ENCODE data around the gene EFTUD2. TPM values are rescaled to one million over a fixed set of nuclear protein-coding genes. Genes with fewer than 3 reads are reported as not detected.

Gene EFTUD2
- total and polyA plus RNA-seq, 2 of the 8 experiments (the other 6 are each of a cell fraction or from before 2014, with no cell fraction given): 118 to 195 TPM

GRCh38 chr17:44928950-44929720 is 29.9 kb upstream of the EFTUD2 start:
- H2BK15ac ChIP-seq (ENCODE audit: low read length): no peak overlapping the region
- no peak overlapping the region for H3K14ac ChIP-seq (ENCODE audit: insufficient read length)
- no peak overlapping the region for H2BK12ac ChIP-seq (ENCODE audit: low read depth, low read length)
- no peaks in the 10 kb centered on the region for H3K79me2 ChIP-seq (ENCODE audit: control insufficient read depth in 1 of 2, insufficient read depth in 2 of 2, low read length in 2 of 2)
- DNase-seq (ENCODE audit: low read depth in 1 of 2, low spot score in 2 of 2) (no peak), FAIRE-seq (no peak)
- no peak overlapping the region for H2BK20ac ChIP-seq (ENCODE audit: low read length)
- H4K91ac ChIP-seq (replicated peaks; ENCODE audit: insufficient read length, low read length): no peak overlapping the region
- no peak overlapping the region for H3K4me3 ChIP-seq (ENCODE audit: extremely low read depth in 1 of 4, insufficient read depth in 2 of 4, low read depth in 3 of 4, low read length in 4 of 4)
- no peak overlapping the region for H3K9ac ChIP-seq (replicated peaks in 1 of 4; ENCODE audit: extremely low read depth in 1 of 4, low read depth in 3 of 4, low read length in 3 of 4)
- no peaks in the 10 kb centered on the region for H3K4me1 ChIP-seq (replicated peaks in 1 of 4; ENCODE audit: control insufficient read depth in 3 of 4, insufficient read depth in 4 of 4, low read length in 3 of 4)
- no peak overlapping the region for H3K27ac ChIP-seq (ENCODE audit: low read depth, low read length)
- H3K4ac ChIP-seq (replicated peaks; ENCODE audit: insufficient read length, low read depth, low read length): no peak overlapping the region
- H3K36me3 ChIP-seq (ENCODE audit: control insufficient read depth in 2 of 4, insufficient read depth in 4 of 4, low read length in 3 of 4): peaks cover 24 to 71% (median 62%) of the 10 kb centered on the region in 4 experiments
- no peak overlapping the region for H3K23ac ChIP-seq (ENCODE audit: insufficient read length)
- no peak overlapping the region for H2AFZ ChIP-seq (ENCODE audit: low read length)
- H2BK5ac ChIP-seq (ENCODE audit: low read depth, low read length): no peak overlapping the region
- peaks cover 0 to 9% of the 10 kb centered on the region in 2 experiments for H4K20me1 ChIP-seq (replicated peaks in 1 of 2; ENCODE audit: control insufficient read depth in 1 of 2, insufficient read depth in 2 of 2, low read length in 2 of 2)
- no peak overlapping the region for H3K56ac ChIP-seq (replicated peaks; ENCODE audit: insufficient read length, low read depth, low read length)
- TF ChIP-seq GTF2F1 (IDR thresholded peaks at IDR 0.05; ENCODE audit: borderline replicate concordance, low read depth, low read length): no peak
- no peak for TF ChIP-seq RBBP5 (IDR thresholded peaks at IDR 0.05; ENCODE audit: borderline replicate concordance, low read depth, low read length)
- no peak for TF ChIP-seq RNF2 (IDR thresholded peaks at IDR 0.05; ENCODE audit: borderline replicate concordance, low read depth, low read length, missing control alignments, poor library complexity, severe bottlenecking)
- TF ChIP-seq TAF7 (optimal IDR thresholded peaks at IDR 0.05; ENCODE audit: borderline replicate concordance, low read depth, low read length): no peak
- no peak for TF ChIP-seq CEBPB (IDR thresholded peaks at IDR 0.05; ENCODE audit: low read depth, low read length)
- no peak for TF ChIP-seq MAX (IDR thresholded peaks at IDR 0.05)
- no peak for TF ChIP-seq NANOG (IDR thresholded peaks at IDR 0.05; ENCODE audit: insufficient read depth, low read depth, low read length, poor library complexity, severe bottlenecking)
- no peak for TF ChIP-seq BCL11A (IDR thresholded peaks at IDR 0.05; ENCODE audit: low read depth in 2 of 2, low read length in 2 of 2)
- TF ChIP-seq SIN3A (conservative IDR thresholded peaks at IDR 0.05 in 1 of 2, IDR thresholded peaks at IDR 0.05 in 1 of 2; ENCODE audit: low read depth in 1 of 2, low read length in 2 of 2): no peak
- no peaks in the 10 kb centered on the region for H3K9me3 ChIP-seq (ENCODE audit: insufficient read depth in 2 of 2, low read depth in 1 of 2, low read length in 1 of 2)
- H3K27me3 ChIP-seq (replicated peaks in 1 of 4; ENCODE audit: control insufficient read depth in 3 of 4, extremely low read depth in 1 of 4, insufficient read depth in 3 of 4, low read length in 3 of 4): no peaks in the 10 kb centered on the region
- ChIA-PET POLR2A (ENCODE audit: partially characterized antibody) (interaction anchor here (0.6 to 1.7 kb wide), 3 partner anchors 9 to 533 kb away, joined by 3 to 4 read pairs (median 3); no protein-coding TSS in a partner anchor), CTCF (ENCODE audit: partially characterized antibody) (interaction anchor here (0.6 to 13.0 kb wide), 7 partner anchors 8 to 170 kb away, joined by 3 to 243 read pairs (median 12); no protein-coding TSS in a partner anchor)
- H3K4me2 ChIP-seq (ENCODE audit: insufficient read depth in 1 of 2, low read depth in 2 of 2, low read length in 2 of 2): no peak overlapping the region
- H4K5ac ChIP-seq (ENCODE audit: insufficient read length, low read depth, low read length): no peak overlapping the region
- no peaks in the 10 kb centered on the region for H3K23me2 ChIP-seq (ENCODE audit: low read depth, low read length)
- 86% methylated on average over 7 of the region's 7 CpGs; no CpG with 5 or more reads in 1 of the 2 experiments for WGBS, 2 experiments (ENCODE audit: extremely low coverage in 1 of 2, insufficient coverage in 1 of 2, insufficient read length in 1 of 2, insufficient replicate concordance in 2 of 2, low coverage in 1 of 2, low lambda C conversion rate in 2 of 2, missing lambda C conversion rate in 1 of 2)
- no peak overlapping the region for H2BK120ac ChIP-seq (replicated peaks; ENCODE audit: low read depth, low read length)
- H4K8ac ChIP-seq (ENCODE audit: extremely low read depth, insufficient read depth, low read length): no peak overlapping the region
- H3K79me1 ChIP-seq (ENCODE audit: low read depth, low read length): no peaks in the 10 kb centered on the region
- H3K18ac ChIP-seq (ENCODE audit: extremely low read depth, low read length): no peak overlapping the region
- no peak overlapping the region for H2AK5ac ChIP-seq (ENCODE audit: low read depth, low read length)
